Mesenchymal stem cell (in vitro differentiated cells and primary cell): Measurements from ENCODE around the gene ACKR3.

ENCODE experiments used
- DNase-seq: peaks from one replicate; pipeline ENCODE4 v3.0.0-alpha.2; 2013
- H2AFZ ChIP-seq: one replicate; pipeline ENCODE4 v1.6.1; 2013; ENCODE audit warnings: low read depth, mild to moderate bottlenecking, control low read depth, inconsistent platforms, low read length, moderate library complexity
- H2AK5ac ChIP-seq: 2 replicates; pipeline ENCODE4 v1.6.1; 2013; ENCODE audit warnings: low read length, moderate library complexity, mild to moderate bottlenecking, inconsistent platforms; ENCODE audit not compliant: severe bottlenecking
- H2BK120ac ChIP-seq: one replicate; pipeline ENCODE4 v1.6.1; 2013; ENCODE audit warnings: low read depth, mild to moderate bottlenecking, inconsistent platforms, low read length, moderate library complexity
- H2BK12ac ChIP-seq, 2 experiments: one replicate each; pipeline ENCODE4 v1.6.1; 2013; ENCODE audit warnings: inconsistent platforms in 2 of 2, low read length in 2 of 2, mild to moderate bottlenecking in 2 of 2, moderate library complexity in 2 of 2, control low read depth in 1 of 2
- H2BK15ac ChIP-seq: one replicate; pipeline ENCODE4 v1.6.1; 2013; ENCODE audit warnings: mild to moderate bottlenecking, low read depth, inconsistent platforms; ENCODE audit not compliant: poor library complexity, severe bottlenecking
- H2BK5ac ChIP-seq: 2 replicates; pipeline ENCODE4 v1.6.1; 2013; ENCODE audit warnings: low read depth, mild to moderate bottlenecking, low read length, control low read depth, inconsistent platforms; ENCODE audit not compliant: poor library complexity, severe bottlenecking
- H3K14ac ChIP-seq, 2 experiments: one replicate each; pipeline ENCODE4 v1.6.1; 2013; ENCODE audit warnings: inconsistent platforms in 2 of 2, low read length in 2 of 2, control low read depth in 1 of 2, mild to moderate bottlenecking in 1 of 2, moderate library complexity in 1 of 2
- H3K18ac ChIP-seq, 2 experiments: one replicate each; pipeline ENCODE4 v1.6.1; 2013; ENCODE audit warnings: inconsistent platforms in 2 of 2, low read length in 2 of 2, control low read depth in 1 of 2, low read depth in 1 of 2, mild to moderate bottlenecking in 1 of 2
- H3K23ac ChIP-seq, 2 experiments: one replicate each; pipeline ENCODE4 v1.6.1; 2013; ENCODE audit warnings: inconsistent platforms in 2 of 2, low read length in 2 of 2, mild to moderate bottlenecking in 2 of 2, moderate library complexity in 2 of 2, control low read depth in 1 of 2
- H3K27ac ChIP-seq: 2 replicates; pipeline ENCODE4 v1.5.1; 2013; ENCODE audit warnings: mild to moderate bottlenecking, moderate library complexity, low read length, control low read depth, inconsistent platforms; ENCODE audit not compliant: poor library complexity, severe bottlenecking
- H3K27me3 ChIP-seq, 2 experiments: 2 replicates each; pipeline versions ENCODE4 v1.6.1 to v1.7.0; 2013; ENCODE audit warnings: low read length in 2 of 2, mild to moderate bottlenecking in 2 of 2, moderate library complexity in 2 of 2, control low read depth in 1 of 2, inconsistent platforms in 1 of 2; ENCODE audit not compliant: control insufficient read depth in 1 of 2, insufficient read depth in 1 of 2
- H3K36me3 ChIP-seq, 2 experiments: 2 replicates each; pipeline versions ENCODE4 v1.6.1 to v1.7.0; 2013; ENCODE audit warnings: low read length in 2 of 2, control low read depth in 1 of 2, inconsistent platforms in 1 of 2, low read depth in 1 of 2, mild to moderate bottlenecking in 1 of 2; ENCODE audit not compliant: insufficient read depth in 2 of 2, control insufficient read depth in 1 of 2
- H3K4ac ChIP-seq, 2 experiments: one replicate each; pipeline ENCODE4 v1.6.1; 2013; ENCODE audit warnings: inconsistent platforms in 2 of 2, low read length in 2 of 2, mild to moderate bottlenecking in 2 of 2, moderate library complexity in 2 of 2, control low read depth in 1 of 2, low read depth in 1 of 2
- H3K4me1 ChIP-seq: 2 replicates; pipeline ENCODE4 v1.6.1; 2013; ENCODE audit warnings: low read depth, low read length, control low read depth; ENCODE audit not compliant: control insufficient read depth, insufficient read depth
- H3K4me2 ChIP-seq: 2 replicates; pipeline ENCODE4 v1.6.1; 2013; ENCODE audit warnings: low read length, mild to moderate bottlenecking, inconsistent platforms; ENCODE audit not compliant: poor library complexity, severe bottlenecking
- H3K4me3 ChIP-seq, 2 experiments: 2 replicates each; pipeline versions ENCODE4 v1.5.1 to v1.7.0; 2013; ENCODE audit warnings: low read length in 2 of 2, mild to moderate bottlenecking in 2 of 2, control low read depth in 1 of 2, low read depth in 1 of 2; ENCODE audit not compliant: insufficient read depth in 1 of 2
- H3K79me1 ChIP-seq: replicated peaks from 2 replicates; pipeline ENCODE4 v1.6.1; 2013; ENCODE audit warnings: mild to moderate bottlenecking, control low read depth, low read length, inconsistent platforms; ENCODE audit not compliant: poor library complexity, severe bottlenecking
- H3K9ac ChIP-seq: 2 replicates; pipeline ENCODE4 v1.7.0; 2013; ENCODE audit warnings: mild to moderate bottlenecking, low read length, moderate library complexity
- H3K9me3 ChIP-seq: 2 replicates; pipeline ENCODE4 v1.7.0; 2013; ENCODE audit warnings: mild to moderate bottlenecking, low read length; ENCODE audit not compliant: control insufficient read depth
- H4K8ac ChIP-seq: one replicate; pipeline ENCODE4 v1.6.1; 2013; ENCODE audit warnings: inconsistent platforms, mild to moderate bottlenecking, low read length, moderate library complexity
- H4K91ac ChIP-seq: one replicate; pipeline ENCODE4 v1.6.1; 2013; ENCODE audit warnings: mild to moderate bottlenecking, low read length, inconsistent platforms
- whole genome bisulfite sequencing: methylation state at CpG from one replicate; pipeline ENCODE4 v1.1.7; 2013; ENCODE audit warnings: mixed read lengths; 5-methylcytosine and 5-hydroxymethylcytosine counted together

The ACKR3 gene

GRCh38 chr2:236587861-236588815 is 18.5 kb downstream of the ACKR3 start:
- no peak overlapping the region for H3K14ac ChIP-seq
- H4K8ac ChIP-seq, result no peak overlapping the region
- no peak overlapping the region for H2AFZ ChIP-seq
- H4K91ac ChIP-seq, result no peak overlapping the region
- H3K79me1 ChIP-seq, result no peaks in the 10 kb centered on the region
- no peak overlapping the region for H2AK5ac ChIP-seq
- H3K4me3 ChIP-seq, result no peak overlapping the region
- H3K9me3 ChIP-seq, result no peaks in the 10 kb centered on the region
- no peak overlapping the region for H2BK12ac ChIP-seq
- H2BK120ac ChIP-seq, result no peak overlapping the region
- H3K23ac ChIP-seq, result no peak overlapping the region
- no peak overlapping the region for H3K27ac ChIP-seq
- WGBS, result 96% methylated on average over 32 of the region's 32 CpGs
- peaks cover 0 to 5% of the 10 kb centered on the region in 2 experiments for H3K36me3 ChIP-seq
- DNase-seq, result no peak
- no peak overlapping the region for H3K4ac ChIP-seq
- no peak overlapping the region for H3K9ac ChIP-seq
- no peak overlapping the region for H3K4me2 ChIP-seq
- H2BK15ac ChIP-seq, result no peak overlapping the region
- H3K27me3 ChIP-seq, result peaks cover 3 to 4% of the 10 kb centered on the region in 2 experiments
- H3K18ac ChIP-seq, result no peak overlapping the region
- no peak overlapping the region for H2BK5ac ChIP-seq
- H3K4me1 ChIP-seq, result no peaks in the 10 kb centered on the region

GRCh38 chr2:236588932-236589592 is 19.4 kb downstream of the ACKR3 start:
- Histone ChIP-seq H3K27ac (no peak overlapping the region), H3K4ac (no peak overlapping the region), H3K27me3 (peaks cover 3 to 4% of the 10 kb centered on the region in 2 experiments), H2AK5ac (no peak overlapping the region), H3K4me2 (no peak overlapping the region), H3K23ac (no peak overlapping the region), H2AFZ (no peak overlapping the region), H2BK5ac (no peak overlapping the region), H4K91ac (no peak overlapping the region), H2BK120ac (no peak overlapping the region), H3K36me3 (no peaks in the 10 kb centered on the region), H3K9me3 (no peaks in the 10 kb centered on the region), H3K18ac (no peak overlapping the region), H3K14ac (no peak overlapping the region), H3K79me1 (no peaks in the 10 kb centered on the region), H2BK12ac (no peak overlapping the region), H3K4me3 (no peak overlapping the region), H2BK15ac (no peak overlapping the region), H4K8ac (no peak overlapping the region), H3K9ac (no peak overlapping the region), H3K4me1 (no peaks in the 10 kb centered on the region)
- DNase-seq, result no peak
- 90% methylated on average over 13 of the region's 15 CpGs for WGBS

GRCh38 chr2:236590846-236591245 is 21.2 kb downstream of the ACKR3 start:
- Histone ChIP-seq H4K91ac (no peak overlapping the region), H4K8ac (no peak overlapping the region), H3K36me3 (no peaks in the 10 kb centered on the region), H2AK5ac (no peak overlapping the region), H2BK15ac (no peak overlapping the region), H3K4me2 (no peak overlapping the region), H3K9me3 (no peaks in the 10 kb centered on the region), H3K4me1 (no peaks in the 10 kb centered on the region), H3K14ac (no peak overlapping the region), H2BK120ac (no peak overlapping the region), H3K4ac (no peak overlapping the region), H3K18ac (no peak overlapping the region), H3K4me3 (no peak overlapping the region), H3K27me3 (peaks cover 3 to 4% of the 10 kb centered on the region in 2 experiments), H3K9ac (no peak overlapping the region), H2AFZ (no peak overlapping the region), H3K79me1 (no peaks in the 10 kb centered on the region), H2BK12ac (no peak overlapping the region), H2BK5ac (no peak overlapping the region), H3K23ac (no peak overlapping the region), H3K27ac (no peak overlapping the region)
- no peak for DNase-seq
- WGBS, result 95% methylated on average over 8 of the region's 8 CpGs

GRCh38 chr2:236592821-236593220 is 23.2 kb downstream of the ACKR3 start:
- Histone ChIP-seq H3K4me2 (no peak overlapping the region), H3K18ac (no peak overlapping the region), H2AK5ac (no peak overlapping the region), H3K36me3 (no peaks in the 10 kb centered on the region), H2BK12ac (no peak overlapping the region), H3K79me1 (no peaks in the 10 kb centered on the region), H3K9me3 (no peaks in the 10 kb centered on the region), H3K4me1 (no peaks in the 10 kb centered on the region), H2AFZ (no peak overlapping the region), H3K9ac (no peak overlapping the region), H2BK15ac (no peak overlapping the region), H2BK120ac (no peak overlapping the region), H3K27me3 (peaks cover 0 to 8% of the 10 kb centered on the region in 2 experiments), H4K91ac (no peak overlapping the region), H3K4ac (no peak overlapping the region), H4K8ac (no peak overlapping the region), H3K27ac (no peak overlapping the region), H3K4me3 (no peak overlapping the region), H3K14ac (no peak overlapping the region), H2BK5ac (no peak overlapping the region), H3K23ac (no peak overlapping the region)
- WGBS, result 91% methylated on average over 14 of the region's 14 CpGs
- no peak for DNase-seq
